Panc1 (cell line): ENCODE measurements around the gene PSME3. TPM values are rescaled to one million over a fixed set of nuclear protein-coding genes. Genes with fewer than 3 reads are reported as not detected.
"Not testable (repeated sequence)": the region's sequence is repeated elsewhere in the genome, so short reads cannot be mapped to it uniquely, and the experiment has no call there.

Source experiments
- ATAC-seq: fragments of 200-7000 bp; cut with Tn5 transposase; 2 replicates; pipeline ENCODE4 v1.9.1; 2020; ENCODE audit warnings: mild to moderate bottlenecking, moderate library complexity
- BruUV-seq: library from RNA; stranded (reverse); fragments of 400-500 nt; replicated peaks from 2 replicates; lab custom pipeline; 2021; lab: Mats Ljungman, UMichigan
- CTCF ChIA-PET: fragments of 300-600 bp; sonication (Branson Sonifier 250); formaldehyde crosslinking; loops from one replicate; lab custom pipeline; 2022; ENCODE audit warnings: antibody characterized with exemption; lab: Charles Lee
- POLR2A ChIA-PET: fragments of 300-600 bp; sonication (Branson Sonifier 250); formaldehyde crosslinking; loops from one replicate; lab custom pipeline; 2022; ENCODE audit warnings: antibody characterized with exemption; lab: Charles Lee
- DNase-seq: peaks from one replicate; pipeline ENCODE4 v3.0.0-alpha.2; 2010; ENCODE audit warnings: low read depth, low spot score
- H3K27ac ChIP-seq: 2 replicates; pipeline ENCODE4 v1.5.1; 2011; ENCODE audit warnings: mild to moderate bottlenecking, low read length, inconsistent platforms
- H3K27me3 ChIP-seq: fragments of 200-500 bp; sonication (Bioruptor generic); 2 replicates; pipeline ENCODE4 v1.6.0; 2014; ENCODE audit warnings: low read length, inconsistent platforms; ENCODE audit not compliant: control insufficient read depth, insufficient read depth
- H3K36me3 ChIP-seq: fragments of 200-500 bp; sonication (Bioruptor generic); 2 replicates; pipeline ENCODE4 v1.5.1; 2014; ENCODE audit warnings: inconsistent platforms, mild to moderate bottlenecking, low read length, moderate library complexity; ENCODE audit not compliant: control insufficient read depth, insufficient read depth
- H3K4me1 ChIP-seq: 2 replicates; pipeline ENCODE4 v1.5.1; 2011; ENCODE audit warnings: inconsistent platforms, mild to moderate bottlenecking, low read length, moderate library complexity; ENCODE audit not compliant: control insufficient read depth, insufficient read depth
- H3K4me3 ChIP-seq, 2 experiments: 2 replicates each; pipeline ENCODE4 v1.5.1; 2011 to 2012; ENCODE audit warnings: low read depth in 2 of 2, low read length in 2 of 2, mild to moderate bottlenecking in 2 of 2, inconsistent platforms in 1 of 2, moderate library complexity in 1 of 2
- H3K9me3 ChIP-seq: fragments of 200-500 bp; sonication (Bioruptor generic); 2 replicates; pipeline ENCODE4 v1.5.1; 2014; ENCODE audit warnings: low read depth, mild to moderate bottlenecking, inconsistent platforms, low read length, moderate library complexity; ENCODE audit not compliant: control insufficient read depth, insufficient read depth
- POLR2AphosphoS5 ChIP-seq: IDR thresholded peaks from 2 replicates; pipeline ENCODE4 v1.6.1; 2012; ENCODE audit warnings: mild to moderate bottlenecking, low read depth, low read length, moderate library complexity
- SIN3A ChIP-seq: IDR thresholded peaks from 2 replicates; pipeline ENCODE4 v1.6.1; 2012; ENCODE audit warnings: low read depth, mild to moderate bottlenecking, low read length, moderate library complexity, borderline replicate concordance; ENCODE audit not compliant: insufficient read depth
- TCF7L2 ChIP-seq: IDR thresholded peaks from 2 replicates; pipeline ENCODE4 v1.6.1; 2011; ENCODE audit warnings: mild to moderate bottlenecking, low read depth, low read length, inconsistent platforms
- in situ Hi-C: cut with HindIII; loops from 2 replicates; pipeline ENCODE4 v1.10.0; 2016; ENCODE audit warnings: low sequenced_read_pairs, low pct_unique_long_range_greater_than_20kb
- intact Hi-C: fragments of 100-400 bp; cut with micrococcal nuclease; formaldehyde crosslinking; loops from one replicate; pipeline ENCODE4 v1.10.0; 2022; ENCODE audit not compliant: unreplicated experiment
- total RNA-seq: library from RNA; stranded (reverse); gene quantifications from one replicate; pipeline ENCODE4 v1.2.1, GENCODE V29; 2021; ENCODE audit not compliant: unreplicated experiment
- TF ChIP-seq, protein P1 (sequence below): fragments of 450-650 bp; IDR thresholded peaks from 2 replicates; pipeline ENCODE4 v1.5.1; 2017; ENCODE audit warnings: mild to moderate bottlenecking
- TF ChIP-seq, protein P2 (sequence below), 2 experiments: IDR thresholded peaks; 2 replicates each; pipeline ENCODE4 v1.6.1; 2011 to 2012; ENCODE audit warnings: low read depth in 2 of 2, control low read depth in 1 of 2, low read length in 1 of 2, mild to moderate bottlenecking in 1 of 2, moderate library complexity in 1 of 2; ENCODE audit not compliant: insufficient read depth in 1 of 2

The PSME3 gene
- total RNA-seq, 1 experiment from 2014 or later: 110 TPM

DNA sequence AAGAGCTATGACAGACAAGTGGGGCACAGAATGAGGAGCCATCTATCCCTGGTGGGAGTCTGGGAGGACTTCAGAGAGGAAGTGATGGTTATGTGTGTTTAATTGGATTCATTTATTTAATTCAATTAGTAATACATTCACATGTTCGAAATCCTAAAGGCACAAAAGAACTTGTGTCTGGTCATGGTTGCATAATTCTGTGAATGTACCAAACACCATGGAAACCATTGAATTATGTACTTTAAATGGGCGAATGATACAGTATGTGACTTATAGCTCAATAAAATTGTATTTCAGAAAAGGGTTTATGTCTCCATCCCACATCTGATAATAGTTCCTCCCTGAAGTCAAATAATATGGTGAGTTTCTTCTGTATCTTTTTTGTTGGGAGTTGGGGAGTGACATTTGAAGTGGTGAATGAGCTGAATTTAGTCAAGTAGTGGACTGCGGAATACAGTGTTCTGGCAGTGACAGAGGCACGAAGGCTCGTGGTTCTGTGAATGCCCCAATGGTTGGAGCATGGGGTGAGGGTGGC is 47.6 kb downstream of the PSME3 start:
- ChIA-PET CTCF (no interaction called here), POLR2A (no interaction called here)
- no TSS peak for BruUV-seq
- Histone ChIP-seq H3K9me3 (no peaks in the 10 kb centered on the region), H3K27me3 (no peaks in the 10 kb centered on the region), H3K27ac (no peak overlapping the region), H3K4me3 (no peak overlapping the region), H3K4me1 (no peaks in the 10 kb centered on the region), H3K36me3 (no peaks in the 10 kb centered on the region)
- in situ Hi-C loops: no loop called here
- DNase-seq (no peak), ATAC-seq (no peak)
- TF ChIP-seq, protein P1, sequence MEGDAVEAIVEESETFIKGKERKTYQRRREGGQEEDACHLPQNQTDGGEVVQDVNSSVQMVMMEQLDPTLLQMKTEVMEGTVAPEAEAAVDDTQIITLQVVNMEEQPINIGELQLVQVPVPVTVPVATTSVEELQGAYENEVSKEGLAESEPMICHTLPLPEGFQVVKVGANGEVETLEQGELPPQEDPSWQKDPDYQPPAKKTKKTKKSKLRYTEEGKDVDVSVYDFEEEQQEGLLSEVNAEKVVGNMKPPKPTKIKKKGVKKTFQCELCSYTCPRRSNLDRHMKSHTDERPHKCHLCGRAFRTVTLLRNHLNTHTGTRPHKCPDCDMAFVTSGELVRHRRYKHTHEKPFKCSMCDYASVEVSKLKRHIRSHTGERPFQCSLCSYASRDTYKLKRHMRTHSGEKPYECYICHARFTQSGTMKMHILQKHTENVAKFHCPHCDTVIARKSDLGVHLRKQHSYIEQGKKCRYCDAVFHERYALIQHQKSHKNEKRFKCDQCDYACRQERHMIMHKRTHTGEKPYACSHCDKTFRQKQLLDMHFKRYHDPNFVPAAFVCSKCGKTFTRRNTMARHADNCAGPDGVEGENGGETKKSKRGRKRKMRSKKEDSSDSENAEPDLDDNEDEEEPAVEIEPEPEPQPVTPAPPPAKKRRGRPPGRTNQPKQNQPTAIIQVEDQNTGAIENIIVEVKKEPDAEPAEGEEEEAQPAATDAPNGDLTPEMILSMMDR: no peak
- TF ChIP-seq SIN3A (no peak), POLR2AphosphoS5 (no peak), TCF7L2 (no peak)
- TF ChIP-seq, protein P2, sequence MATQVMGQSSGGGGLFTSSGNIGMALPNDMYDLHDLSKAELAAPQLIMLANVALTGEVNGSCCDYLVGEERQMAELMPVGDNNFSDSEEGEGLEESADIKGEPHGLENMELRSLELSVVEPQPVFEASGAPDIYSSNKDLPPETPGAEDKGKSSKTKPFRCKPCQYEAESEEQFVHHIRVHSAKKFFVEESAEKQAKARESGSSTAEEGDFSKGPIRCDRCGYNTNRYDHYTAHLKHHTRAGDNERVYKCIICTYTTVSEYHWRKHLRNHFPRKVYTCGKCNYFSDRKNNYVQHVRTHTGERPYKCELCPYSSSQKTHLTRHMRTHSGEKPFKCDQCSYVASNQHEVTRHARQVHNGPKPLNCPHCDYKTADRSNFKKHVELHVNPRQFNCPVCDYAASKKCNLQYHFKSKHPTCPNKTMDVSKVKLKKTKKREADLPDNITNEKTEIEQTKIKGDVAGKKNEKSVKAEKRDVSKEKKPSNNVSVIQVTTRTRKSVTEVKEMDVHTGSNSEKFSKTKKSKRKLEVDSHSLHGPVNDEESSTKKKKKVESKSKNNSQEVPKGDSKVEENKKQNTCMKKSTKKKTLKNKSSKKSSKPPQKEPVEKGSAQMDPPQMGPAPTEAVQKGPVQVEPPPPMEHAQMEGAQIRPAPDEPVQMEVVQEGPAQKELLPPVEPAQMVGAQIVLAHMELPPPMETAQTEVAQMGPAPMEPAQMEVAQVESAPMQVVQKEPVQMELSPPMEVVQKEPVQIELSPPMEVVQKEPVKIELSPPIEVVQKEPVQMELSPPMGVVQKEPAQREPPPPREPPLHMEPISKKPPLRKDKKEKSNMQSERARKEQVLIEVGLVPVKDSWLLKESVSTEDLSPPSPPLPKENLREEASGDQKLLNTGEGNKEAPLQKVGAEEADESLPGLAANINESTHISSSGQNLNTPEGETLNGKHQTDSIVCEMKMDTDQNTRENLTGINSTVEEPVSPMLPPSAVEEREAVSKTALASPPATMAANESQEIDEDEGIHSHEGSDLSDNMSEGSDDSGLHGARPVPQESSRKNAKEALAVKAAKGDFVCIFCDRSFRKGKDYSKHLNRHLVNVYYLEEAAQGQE (IDR thresholded peaks at IDR 0.05; ENCODE audit: insufficient read depth in 1 of 2, low read depth in 2 of 2, low read length in 1 of 2): no peak
- intact Hi-C loops: no loop called here

DNA sequence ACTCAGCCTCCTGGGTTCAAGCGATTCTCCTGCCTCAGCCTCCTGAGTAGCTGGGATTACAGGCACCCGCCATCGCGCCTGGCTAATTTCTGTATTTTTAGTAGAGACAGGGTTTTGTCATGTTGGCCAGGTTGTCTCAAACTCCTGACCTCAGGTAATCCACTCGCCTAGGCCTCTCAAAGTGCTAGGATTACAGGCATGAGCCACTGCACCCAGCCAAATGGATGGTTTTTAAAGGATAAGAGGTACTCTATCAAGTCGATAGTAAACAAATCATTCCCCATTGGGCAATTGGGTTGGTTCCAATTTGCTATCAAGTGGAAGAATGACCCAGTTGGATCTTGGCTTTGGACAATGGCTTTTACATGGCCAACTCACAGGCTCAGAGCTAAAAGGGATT is 48.5 kb downstream of the PSME3 start:
- H3K4me1 ChIP-seq, in situ Hi-C loops, H3K27me3 ChIP-seq, H3K27ac ChIP-seq, DNase-seq, POLR2A ChIA-PET, intact Hi-C loops, CTCF ChIA-PET, H3K4me3 ChIP-seq, BruUV-seq, H3K9me3 ChIP-seq, ATAC-seq, H3K36me3 ChIP-seq: not testable (repeated sequence)

DNA sequence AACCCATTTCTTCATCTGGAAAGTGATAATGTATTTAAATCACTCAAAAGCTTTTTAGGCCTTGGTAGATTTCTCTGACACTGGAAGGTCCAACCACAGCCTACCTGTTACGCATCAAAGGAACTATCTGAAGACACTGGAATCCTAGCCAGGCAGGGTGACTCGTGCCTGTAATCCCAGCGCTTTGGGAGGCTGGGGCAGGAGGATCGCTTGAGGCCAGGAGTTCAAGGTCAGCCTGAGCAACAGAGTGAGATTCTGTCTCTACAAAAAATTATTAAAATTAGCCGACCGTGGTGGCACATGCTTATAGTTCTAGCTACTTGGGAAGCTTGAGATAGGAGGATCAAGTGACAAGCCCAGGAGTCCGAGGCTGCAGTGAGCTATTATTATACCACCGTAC is 49.0 kb downstream of the PSME3 start:
- POLR2A ChIA-PET: no interaction called here

More for the DNA sequence above, 49.0 kb downstream of the PSME3 start:
- Histone ChIP-seq H3K4me1 (no peaks in the 10 kb centered on the region), H3K36me3 (no peaks in the 10 kb centered on the region), H3K4me3 (no peak overlapping the region), H3K9me3 (no peaks in the 10 kb centered on the region), H3K27ac (no peak overlapping the region), H3K27me3 (no peaks in the 10 kb centered on the region)
- no peak for DNase-seq
- intact Hi-C loops: no loop called here
- TF ChIP-seq TCF7L2: no peak
- no peak for ATAC-seq
- BruUV-seq: no TSS peak
- in situ Hi-C loops: no loop called here
- CTCF ChIA-PET: no interaction called here
